Measurements from ENCODE around the gene CHAT. TPM values are rescaled to one million over a fixed set of nuclear protein-coding genes. Genes with fewer than 3 reads are reported as not detected.

The CHAT gene
- total RNA-seq, 1 experiment from 2014 or later: not detected

DNA sequence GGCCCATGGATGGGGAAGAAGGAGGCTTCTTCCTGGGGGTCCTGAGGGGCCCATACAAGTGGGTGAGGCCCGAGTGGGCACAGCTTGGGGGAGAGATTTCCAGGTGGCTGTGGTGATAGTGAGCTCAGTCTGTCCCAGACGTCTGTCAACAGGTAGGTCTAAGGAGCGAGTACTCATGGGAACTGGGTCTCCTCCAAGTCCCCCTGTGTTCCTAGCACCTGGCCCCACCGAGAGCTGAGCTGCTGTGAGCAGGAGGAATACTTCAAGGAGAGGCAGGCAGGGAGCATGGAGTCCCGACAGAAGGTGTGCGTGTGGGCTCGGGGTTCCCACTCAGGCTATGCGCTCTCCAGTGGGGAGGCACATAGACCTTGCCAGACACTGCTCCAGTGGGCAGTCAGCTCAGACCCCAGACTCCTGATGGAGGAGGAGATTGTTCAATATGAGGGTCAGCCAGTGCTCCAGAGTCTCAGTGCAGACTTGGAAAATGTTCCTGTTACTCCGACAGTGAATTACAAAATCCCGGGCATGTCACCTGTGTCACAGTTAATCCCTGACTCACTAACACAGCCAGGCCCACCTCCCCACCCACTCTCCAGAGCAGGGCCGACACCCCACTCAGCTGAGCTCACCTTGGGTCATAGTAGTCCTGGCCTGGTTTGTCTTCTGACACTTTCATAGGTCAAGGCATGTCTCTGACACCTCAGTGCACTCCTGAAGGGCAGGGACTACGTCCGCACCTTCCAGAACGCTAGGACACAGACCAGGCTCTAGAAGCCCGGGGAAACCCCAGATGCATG lies 37.4 kb downstream of the CHAT start:
- no peak overlapping the region for H3K56ac ChIP-seq (ENCODE audit: insufficient read length, low read depth, low read length)
- Mint-ChIP-seq H3K27me3 (ENCODE audit: low read depth) (peaks cover 55% of the 10 kb centered on the region), H3K9me3 (no peaks in the 10 kb centered on the region), H3K4me3 (no peak overlapping the region), H3K4me1 (peaks cover 9 to 13% of the 10 kb centered on the region in 2 experiments), H3K27ac (no peak overlapping the region), H3K36me3 (ENCODE audit: insufficient read depth in 1 of 3, low read depth in 3 of 3) (no peaks in the 10 kb centered on the region)
- H2BK120ac ChIP-seq (ENCODE audit: low read depth, low read length, poor library complexity, severe bottlenecking): no peak overlapping the region
- H4K5ac ChIP-seq (ENCODE audit: insufficient read length, low read depth, low read length): no peak overlapping the region
- H2BK15ac ChIP-seq (ENCODE audit: low read depth, low read length): no peak overlapping the region
- H4K91ac ChIP-seq (ENCODE audit: insufficient read length, low read depth, low read length): no peak overlapping the region
- no peaks in the 10 kb centered on the region for H3K4me1 ChIP-seq (ENCODE audit: insufficient read depth, low read length)
- H2AFZ ChIP-seq (ENCODE audit: low read length): no peak overlapping the region
- no peak overlapping the region for H3K23ac ChIP-seq (ENCODE audit: insufficient read length, low read depth, low read length)
- H3K23me2 ChIP-seq (ENCODE audit: insufficient read length, low read depth, low read length, poor library complexity, severe bottlenecking): no peaks in the 10 kb centered on the region
- H4K8ac ChIP-seq (replicated peaks; ENCODE audit: insufficient read length, low read depth, low read length): no peak overlapping the region
- no peaks in the 10 kb centered on the region for H3K79me1 ChIP-seq (ENCODE audit: insufficient read depth, low read depth, low read length, poor library complexity, severe bottlenecking)
- H3T11ph ChIP-seq (ENCODE audit: low read length): no peak overlapping the region
- H3K9ac ChIP-seq (ENCODE audit: extremely low read depth, insufficient read length, low read length): no peak overlapping the region
- TF ChIP-seq, protein P1, sequence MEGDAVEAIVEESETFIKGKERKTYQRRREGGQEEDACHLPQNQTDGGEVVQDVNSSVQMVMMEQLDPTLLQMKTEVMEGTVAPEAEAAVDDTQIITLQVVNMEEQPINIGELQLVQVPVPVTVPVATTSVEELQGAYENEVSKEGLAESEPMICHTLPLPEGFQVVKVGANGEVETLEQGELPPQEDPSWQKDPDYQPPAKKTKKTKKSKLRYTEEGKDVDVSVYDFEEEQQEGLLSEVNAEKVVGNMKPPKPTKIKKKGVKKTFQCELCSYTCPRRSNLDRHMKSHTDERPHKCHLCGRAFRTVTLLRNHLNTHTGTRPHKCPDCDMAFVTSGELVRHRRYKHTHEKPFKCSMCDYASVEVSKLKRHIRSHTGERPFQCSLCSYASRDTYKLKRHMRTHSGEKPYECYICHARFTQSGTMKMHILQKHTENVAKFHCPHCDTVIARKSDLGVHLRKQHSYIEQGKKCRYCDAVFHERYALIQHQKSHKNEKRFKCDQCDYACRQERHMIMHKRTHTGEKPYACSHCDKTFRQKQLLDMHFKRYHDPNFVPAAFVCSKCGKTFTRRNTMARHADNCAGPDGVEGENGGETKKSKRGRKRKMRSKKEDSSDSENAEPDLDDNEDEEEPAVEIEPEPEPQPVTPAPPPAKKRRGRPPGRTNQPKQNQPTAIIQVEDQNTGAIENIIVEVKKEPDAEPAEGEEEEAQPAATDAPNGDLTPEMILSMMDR (conservative IDR thresholded peaks at IDR 0.05): no peak
- no peaks in the 10 kb centered on the region; the same call in 1 of the 2 replicates for H3K27me3 ChIP-seq (ENCODE audit: insufficient read depth, low read length)
- H2BK12ac ChIP-seq (ENCODE audit: insufficient read length, low read depth, low read length): no peak overlapping the region
- no peak overlapping the region for H3K27ac ChIP-seq (ENCODE audit: insufficient read length, low read depth, low read length)
- no peak overlapping the region for H2BK20ac ChIP-seq (ENCODE audit: low read depth, low read length, poor library complexity, severe bottlenecking)
- H3K18ac ChIP-seq (ENCODE audit: insufficient read length, low read depth, low read length): no peak overlapping the region
- no peak overlapping the region for H2AK5ac ChIP-seq (ENCODE audit: insufficient read length, low read length)
- WGBS (ENCODE audit: extremely low coverage, insufficient read length, low lambda C conversion rate): no CpG with 5 or more reads among the region's 15 CpGs
- H3K4me2 ChIP-seq (ENCODE audit: insufficient read depth, insufficient read length, low read length): no peak overlapping the region
- H3K9me3 ChIP-seq (ENCODE audit: control insufficient read depth, low read depth, low read length): no peaks in the 10 kb centered on the region
- peak; percentile 14 for DNase-seq
- H3K4ac ChIP-seq (ENCODE audit: low read depth, low read length): no peak overlapping the region
- no peaks in the 10 kb centered on the region for H3K79me2 ChIP-seq (ENCODE audit: insufficient read depth, low read length)
- no peaks in the 10 kb centered on the region for H4K20me1 ChIP-seq (ENCODE audit: control insufficient read depth, insufficient read depth, insufficient read length)
- no peak overlapping the region for H3K14ac ChIP-seq (ENCODE audit: insufficient read depth, low read length)
- H2BK5ac ChIP-seq (ENCODE audit: insufficient read length, low read length): no peak overlapping the region
